Measurements from ENCODE around the gene PAPSS2. TPM values are rescaled to one million over a fixed set of nuclear protein-coding genes. Genes with fewer than 3 reads are reported as not detected.

PAPSS2 gene
- total and polyA plus RNA-seq, 8 donors = 1.3 to 17.3 (median 10.8) TPM

GRCh38 chr10:87700031-87700796 is 40.5 kb downstream of the PAPSS2 start:
- H3K4me3 ChIP-seq = no peak overlapping the region
- WGBS, 5 donors = 82 to 96% (median 94%) methylated on average over 7 of the region's 7 CpGs
- no peaks in the 10 kb centered on the region for H3K27me3 ChIP-seq
- no peaks in the 10 kb centered on the region for H3K9me3 ChIP-seq
- H3K36me3 ChIP-seq = no peaks in the 10 kb centered on the region
- TF ChIP-seq POLR2A (IDR thresholded peaks at IDR 0.05) = no peak
- no peak for TF ChIP-seq CTCF (IDR thresholded peaks at IDR 0.05)
- TF ChIP-seq EP300 (IDR thresholded peaks at IDR 0.05) = no peak
- no peak for TF ChIP-seq POLR2AphosphoS5 (IDR thresholded peaks at IDR 0.05)
- H3K4me1 ChIP-seq = peaks cover 0 to 5% (median 2%) of the 10 kb centered on the region in 4 donors
- no peak for DNase-seq
- intact Hi-C loops (cut with DNase I; ENCODE audit: low total_unique reads) = no loop called here
- H3K27ac ChIP-seq = peak overlapping the region in 1 of 5 donors; percentile 42

GRCh38 chr10:87702260-87702972 is 42.7 kb downstream of the PAPSS2 start:
- H3K4me3 ChIP-seq = no peak overlapping the region
- H3K27ac ChIP-seq = no peak overlapping the region
- H3K4me1 ChIP-seq = peaks cover 0 to 5% (median 2%) of the 10 kb centered on the region in 4 donors
- 76 to 79% (median 77%) methylated on average over 9 of the region's 9 CpGs for WGBS, 5 donors
- TF ChIP-seq POLR2A (IDR thresholded peaks at IDR 0.05) (no peak), CTCF (IDR thresholded peaks at IDR 0.05) (no peak), POLR2AphosphoS5 (IDR thresholded peaks at IDR 0.05) (no peak), EP300 (IDR thresholded peaks at IDR 0.05) (no peak)
- no peaks in the 10 kb centered on the region for H3K27me3 ChIP-seq
- no peaks in the 10 kb centered on the region for H3K9me3 ChIP-seq
- intact Hi-C loops (cut with DNase I; ENCODE audit: low total_unique reads) = no loop called here
- DNase-seq = no peak
- H3K36me3 ChIP-seq = no peaks in the 10 kb centered on the region

- H3K36me3 ChIP-seq = no peaks in the 10 kb centered on the region
- H3K27ac ChIP-seq = no peak overlapping the region
- WGBS, 5 donors = 86 to 98% (median 91%) methylated on average over 4 of the region's 4 CpGs
- H3K4me1 ChIP-seq = peaks cover 0 to 5% (median 2%) of the 10 kb centered on the region in 4 donors
- H3K4me3 ChIP-seq = no peak overlapping the region
- no peaks in the 10 kb centered on the region for H3K9me3 ChIP-seq
- intact Hi-C loops (cut with DNase I; ENCODE audit: low total_unique reads) = no loop called here
- TF ChIP-seq EP300 (IDR thresholded peaks at IDR 0.05) = no peak
- no peak for TF ChIP-seq POLR2A (IDR thresholded peaks at IDR 0.05)
- TF ChIP-seq CTCF (IDR thresholded peaks at IDR 0.05) = no peak
- TF ChIP-seq POLR2AphosphoS5 (IDR thresholded peaks at IDR 0.05) = no peak
- H3K27me3 ChIP-seq = no peaks in the 10 kb centered on the region
- no peak for DNase-seq
These were observed 43.3 kb downstream of the PAPSS2 start for GRCh38 chr10:87702973-87703294.

- Histone ChIP-seq H3K9me3 (no peaks in the 10 kb centered on the region), H3K27me3 (no peaks in the 10 kb centered on the region), H3K4me3 (no peak overlapping the region), H3K4me1 (peaks cover 0 to 5% (median 2%) of the 10 kb centered on the region in 4 donors), H3K36me3 (no peaks in the 10 kb centered on the region), H3K27ac (peak overlapping the region in 1 of 5 donors; percentile 8)
- TF ChIP-seq POLR2A (IDR thresholded peaks at IDR 0.05) = no peak
- no peak for TF ChIP-seq POLR2AphosphoS5 (IDR thresholded peaks at IDR 0.05)
- TF ChIP-seq CTCF (IDR thresholded peaks at IDR 0.05) = no peak
- TF ChIP-seq EP300 (IDR thresholded peaks at IDR 0.05) = no peak
- intact Hi-C loops (cut with DNase I; ENCODE audit: low total_unique reads) = no loop called here
- DNase-seq = peak in 1 of 2 donors; percentile 38
- WGBS, 5 donors = 55 to 64% (median 59%) methylated on average over 1 of the region's 1 CpG
These were observed 44.1 kb downstream of the PAPSS2 start for GRCh38 chr10:87703771-87704170.
